Prostate gland (tissue), 2 donors: ENCODE results near the gene FBXO22. TPM values are rescaled to one million over a fixed set of nuclear protein-coding genes. Genes with fewer than 3 reads are reported as not detected.
A peak's percentile ranks its signal among the peaks of the same experiment; 100 is the strongest.
"Not testable (repeated sequence)": the region's sequence is repeated elsewhere in the genome, so short reads cannot be mapped to it uniquely, and the experiment has no call there.

Source experiments
- DNase-seq: peaks from one replicate; pipeline ENCODE4 v3.0.0-alpha.2; 2019; ENCODE audit warnings: low spot score
- H3K27ac ChIP-seq, 2 donors: fragments of 200-600 bp; sonication (generic); 2 replicates each; pipeline ENCODE4 v1.5.1; 2017 to 2019
- H3K27me3 ChIP-seq: fragments of 200-600 bp; sonication (generic); replicated peaks from 2 replicates; pipeline ENCODE4 v1.5.1; 2019; ENCODE audit not compliant: insufficient read depth
- H3K36me3 ChIP-seq, 2 donors: fragments of 200-600 bp; sonication (generic); 1 replicate in 1 of 2; 2 replicates in 1 of 2; pipeline versions ENCODE4 v1.5.1 to v1.8.1; 2017 to 2019
- H3K4me1 ChIP-seq: fragments of 200-600 bp; sonication (generic); replicated peaks from 2 replicates; pipeline ENCODE4 v1.5.1; 2019
- H3K4me3 ChIP-seq, 2 donors: fragments of 200-600 bp; sonication (generic); 2 replicates each; pipeline ENCODE4 v1.5.1; 2017 to 2019
- H3K9me3 ChIP-seq: fragments of 200-600 bp; sonication (generic); 2 replicates; pipeline ENCODE4 v1.5.1; 2017
- POLR2A ChIP-seq: fragments of 450-650 bp; IDR thresholded peaks from one replicate; pipeline ENCODE4 v1.6.1; 2016; ENCODE audit warnings: antibody characterized with exemption, mild to moderate bottlenecking
- POLR2AphosphoS5 ChIP-seq: sonication (generic); formaldehyde crosslinking; IDR thresholded peaks from one replicate; pipeline ENCODE4 v1.6.1; 2017; ENCODE audit warnings: antibody characterized with exemption
- WGBS: methylation state at CpG from one replicate; pipeline ENCODE4 v1.1.5; 2018; 5-methylcytosine and 5-hydroxymethylcytosine counted together
- intact Hi-C: fragments of 100-400 bp; cut with DNase I; formaldehyde crosslinking; loops from one replicate; pipeline ENCODE4 v1.14.2; 2022
- total RNA-seq, 2 donors: library from RNA; depleted of rRNA; stranded (reverse); fragments of >200 nt; gene quantifications; one replicate each; pipeline ENCODE4 v1.1.0, GENCODE V29; 2016
- TF ChIP-seq, protein P1 (sequence below), 4 experiments: fragments of 200-600 bp in 2 of 4; fragments of 450-650 bp in 2 of 4; sonication (generic) in 2 of 4; IDR thresholded peaks; 1 replicate in 3 of 4; 2 replicates in 1 of 4; pipeline ENCODE4 v1.5.1; 2016 to 2019; ENCODE audit warnings: antibody characterized with exemption in 4 of 4, mild to moderate bottlenecking in 2 of 4, moderate library complexity in 2 of 4

Gene FBXO22
- total RNA-seq, 2 donors from 2014 or later = 10.8 to 34.7 TPM

DNA sequence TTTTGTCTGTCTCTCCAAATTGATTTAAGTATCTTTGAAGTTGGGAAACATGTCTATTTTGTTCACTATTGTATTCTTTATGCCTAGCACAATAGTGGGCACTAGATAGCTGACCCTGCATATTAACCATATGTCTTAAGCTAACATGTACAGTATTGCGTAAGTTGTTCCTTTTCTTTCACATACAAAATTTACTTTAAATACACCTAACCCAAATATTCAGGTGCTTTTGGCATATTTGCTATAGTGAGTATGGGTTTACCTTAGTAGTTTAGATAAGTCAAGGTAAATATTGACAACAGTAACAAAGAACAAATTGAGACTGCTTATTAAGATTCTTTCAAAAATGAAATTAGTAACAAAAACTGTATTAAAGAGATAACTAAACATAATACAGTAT is 57.7 kb downstream of the FBXO22 start:
- Histone ChIP-seq H3K4me3 (no peak overlapping the region), H3K27me3 (no peaks in the 10 kb centered on the region), H3K36me3 (no peaks in the 10 kb centered on the region), H3K27ac (no peak overlapping the region), H3K4me1 (no peaks in the 10 kb centered on the region), H3K9me3 (no peaks in the 10 kb centered on the region)
- TF ChIP-seq POLR2A = no peak
- TF ChIP-seq, protein P1, sequence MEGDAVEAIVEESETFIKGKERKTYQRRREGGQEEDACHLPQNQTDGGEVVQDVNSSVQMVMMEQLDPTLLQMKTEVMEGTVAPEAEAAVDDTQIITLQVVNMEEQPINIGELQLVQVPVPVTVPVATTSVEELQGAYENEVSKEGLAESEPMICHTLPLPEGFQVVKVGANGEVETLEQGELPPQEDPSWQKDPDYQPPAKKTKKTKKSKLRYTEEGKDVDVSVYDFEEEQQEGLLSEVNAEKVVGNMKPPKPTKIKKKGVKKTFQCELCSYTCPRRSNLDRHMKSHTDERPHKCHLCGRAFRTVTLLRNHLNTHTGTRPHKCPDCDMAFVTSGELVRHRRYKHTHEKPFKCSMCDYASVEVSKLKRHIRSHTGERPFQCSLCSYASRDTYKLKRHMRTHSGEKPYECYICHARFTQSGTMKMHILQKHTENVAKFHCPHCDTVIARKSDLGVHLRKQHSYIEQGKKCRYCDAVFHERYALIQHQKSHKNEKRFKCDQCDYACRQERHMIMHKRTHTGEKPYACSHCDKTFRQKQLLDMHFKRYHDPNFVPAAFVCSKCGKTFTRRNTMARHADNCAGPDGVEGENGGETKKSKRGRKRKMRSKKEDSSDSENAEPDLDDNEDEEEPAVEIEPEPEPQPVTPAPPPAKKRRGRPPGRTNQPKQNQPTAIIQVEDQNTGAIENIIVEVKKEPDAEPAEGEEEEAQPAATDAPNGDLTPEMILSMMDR (IDR thresholded peaks at IDR 0.05) = no peak
- TF ChIP-seq POLR2AphosphoS5 = no peak
- WGBS = 56% methylated on average over 1 of the region's 1 CpG
- no peak for DNase-seq
- intact Hi-C loops = no loop called here

DNA sequence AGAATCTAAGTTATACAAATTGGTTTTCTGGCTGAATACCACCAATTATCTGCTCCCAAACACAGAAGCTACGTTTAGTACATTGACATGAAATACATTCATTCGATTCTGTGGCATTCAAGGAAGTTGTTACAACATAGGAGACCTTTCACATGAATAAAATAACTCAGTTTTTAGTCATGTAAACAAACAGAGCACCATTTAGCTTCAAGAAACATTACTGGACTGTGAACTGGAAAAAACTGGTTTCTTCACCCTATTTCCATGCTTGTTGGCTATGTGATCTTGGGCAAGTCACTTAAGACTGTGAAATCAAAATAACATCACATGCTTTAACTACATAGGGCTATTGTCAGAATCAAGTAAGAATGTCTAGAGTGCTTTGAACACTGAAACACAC is 62.4 kb downstream of the FBXO22 start:
- no peaks in the 10 kb centered on the region for H3K9me3 ChIP-seq
- TF ChIP-seq, protein P1 (IDR thresholded peaks at IDR 0.05) = no peak
- no peak for TF ChIP-seq POLR2AphosphoS5
- TF ChIP-seq POLR2A = no peak
- WGBS = 72% methylated on average over 2 of the region's 2 CpGs
- intact Hi-C loops = no loop called here
- no peaks in the 10 kb centered on the region for H3K4me1 ChIP-seq
- DNase-seq = no peak
- H3K4me3 ChIP-seq = no peak overlapping the region
- no peaks in the 10 kb centered on the region for H3K36me3 ChIP-seq
- no peak overlapping the region for H3K27ac ChIP-seq
- H3K27me3 ChIP-seq = no peaks in the 10 kb centered on the region

DNA sequence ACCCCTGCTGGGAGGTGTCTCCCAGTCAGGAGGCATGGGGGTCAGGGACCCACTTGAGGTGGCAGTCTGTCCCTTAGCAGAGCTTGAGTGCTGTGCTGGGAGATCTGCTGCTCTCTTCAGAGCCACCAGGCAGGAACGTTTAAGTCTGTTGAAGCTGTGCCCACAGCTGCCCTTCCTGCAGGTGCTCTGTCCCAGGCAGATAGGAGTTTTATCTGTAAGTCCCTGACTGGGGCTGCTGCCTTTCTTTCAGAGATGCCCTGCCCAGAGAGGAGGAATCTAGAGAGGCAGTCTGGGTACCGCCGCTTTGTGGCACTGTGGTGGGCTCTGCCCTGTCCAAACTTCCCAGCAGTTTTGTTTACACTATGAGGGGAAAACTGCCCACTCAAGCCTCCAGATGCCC is 73.1 kb downstream of the FBXO22 start:
- intact Hi-C loops, DNase-seq: not testable (repeated sequence)
- WGBS = 100% methylated on average over 3 of the region's 3 CpGs

DNA sequence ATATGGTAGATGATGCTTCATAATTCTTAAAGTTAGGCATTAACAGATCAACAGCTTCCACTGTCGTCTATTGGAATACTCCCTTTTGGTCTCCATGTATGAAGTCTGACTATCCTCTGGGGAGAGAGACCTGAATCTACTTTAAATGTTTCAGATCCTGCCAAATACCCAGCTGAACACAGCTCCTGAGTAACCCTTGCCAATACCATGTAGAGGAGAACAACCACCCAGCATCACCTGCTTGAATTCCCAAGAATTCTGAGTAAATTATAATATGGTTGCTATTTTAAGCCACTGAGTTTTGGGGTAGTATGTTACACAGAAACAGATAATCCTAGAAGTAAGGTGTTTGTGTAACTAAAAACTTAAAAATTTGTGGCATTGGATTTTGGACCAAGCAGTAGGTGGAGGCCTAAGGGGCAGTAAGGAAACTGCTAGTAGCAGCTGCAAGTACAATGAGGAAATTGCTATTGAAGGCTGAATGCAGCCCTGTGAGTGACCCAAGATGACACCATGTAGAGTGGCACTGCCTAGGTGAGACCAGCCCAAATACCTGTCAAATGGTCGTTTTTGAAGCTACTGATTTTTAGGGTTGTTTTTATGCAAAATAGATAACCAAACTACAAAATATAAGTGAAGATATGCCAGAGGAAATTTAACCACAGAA is 77.6 kb downstream of the FBXO22 start:
- no peak overlapping the region for H3K4me3 ChIP-seq
- WGBS = 68% methylated on average over 2 of the region's 2 CpGs
- TF ChIP-seq POLR2A (no peak), POLR2AphosphoS5 (no peak)
- TF ChIP-seq, protein P1 (IDR thresholded peaks at IDR 0.05) = no peak
- no peak overlapping the region for H3K27ac ChIP-seq
- no peaks in the 10 kb centered on the region for H3K36me3 ChIP-seq
- no peaks in the 10 kb centered on the region for H3K9me3 ChIP-seq
- intact Hi-C loops = no loop called here
- no peak for DNase-seq
- no peaks in the 10 kb centered on the region for H3K4me1 ChIP-seq
- no peaks in the 10 kb centered on the region for H3K27me3 ChIP-seq

More for the DNA sequence above, 73.1 kb downstream of the FBXO22 start:
- H3K9me3 ChIP-seq, H3K36me3 ChIP-seq, H3K4me1 ChIP-seq, H3K4me3 ChIP-seq, H3K27me3 ChIP-seq, H3K27ac ChIP-seq: not testable (repeated sequence)

DNA sequence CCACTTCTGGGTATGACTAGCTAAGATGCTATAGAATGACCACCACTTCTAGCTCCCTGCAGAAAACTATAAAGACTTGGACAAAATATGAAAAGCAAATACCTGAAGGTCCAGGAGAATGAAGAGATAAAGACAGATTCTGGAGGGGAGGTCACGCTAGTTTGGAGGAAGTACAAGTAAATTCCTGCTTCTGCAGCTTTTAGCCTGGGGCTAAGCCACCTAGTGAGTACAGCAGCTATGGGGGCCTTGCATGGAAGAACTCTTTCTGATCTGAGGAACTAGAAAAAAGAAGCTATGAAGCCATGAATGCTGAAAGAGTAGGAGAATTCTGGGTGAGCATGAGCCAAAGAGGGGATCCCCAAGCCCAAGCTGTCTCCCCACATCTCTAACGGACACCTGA is 78.8 kb downstream of the FBXO22 start:
- 56% methylated on average over 2 of the region's 2 CpGs for WGBS
- H3K9me3 ChIP-seq = no peaks in the 10 kb centered on the region

DNA sequence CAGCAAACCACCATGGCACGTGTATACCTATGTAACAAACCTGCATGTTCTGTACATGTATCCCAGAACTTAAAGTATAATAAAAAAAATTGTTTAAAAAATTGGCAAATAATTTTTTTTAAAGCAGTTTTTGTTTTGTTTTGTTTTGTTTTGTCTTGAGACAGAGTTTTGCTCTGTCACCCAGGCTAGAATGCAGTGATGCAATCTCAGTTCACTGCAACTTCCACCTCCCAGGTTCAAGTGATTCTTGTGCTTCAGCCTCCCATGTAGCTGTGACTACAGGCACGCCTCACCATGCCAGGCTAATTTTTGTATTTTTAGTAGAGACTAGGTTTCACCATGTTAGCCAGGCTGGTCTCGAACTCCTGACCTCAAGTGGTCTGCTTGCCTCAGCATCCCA is 81.0 kb downstream of the FBXO22 start:
- 91% methylated on average over 3 of the region's 3 CpGs for WGBS
- H3K4me1 ChIP-seq, H3K36me3 ChIP-seq, intact Hi-C loops, H3K9me3 ChIP-seq, DNase-seq, H3K4me3 ChIP-seq, H3K27me3 ChIP-seq, H3K27ac ChIP-seq: not testable (repeated sequence)

More for the DNA sequence above, 78.8 kb downstream of the FBXO22 start:
- Histone ChIP-seq H3K36me3 (no peaks in the 10 kb centered on the region), H3K27ac (peak overlapping the region in 1 of 2 donors; percentile 6), H3K4me1 (no peaks in the 10 kb centered on the region), H3K27me3 (no peaks in the 10 kb centered on the region), H3K4me3 (no peak overlapping the region)
- TF ChIP-seq POLR2A = no peak
- no peak for TF ChIP-seq POLR2AphosphoS5
- TF ChIP-seq, protein P1 (IDR thresholded peaks at IDR 0.05) = no peak
- intact Hi-C loops = no loop called here
- DNase-seq = no peak
